ENCODE measurements around the gene RIMBP2.

DNA sequence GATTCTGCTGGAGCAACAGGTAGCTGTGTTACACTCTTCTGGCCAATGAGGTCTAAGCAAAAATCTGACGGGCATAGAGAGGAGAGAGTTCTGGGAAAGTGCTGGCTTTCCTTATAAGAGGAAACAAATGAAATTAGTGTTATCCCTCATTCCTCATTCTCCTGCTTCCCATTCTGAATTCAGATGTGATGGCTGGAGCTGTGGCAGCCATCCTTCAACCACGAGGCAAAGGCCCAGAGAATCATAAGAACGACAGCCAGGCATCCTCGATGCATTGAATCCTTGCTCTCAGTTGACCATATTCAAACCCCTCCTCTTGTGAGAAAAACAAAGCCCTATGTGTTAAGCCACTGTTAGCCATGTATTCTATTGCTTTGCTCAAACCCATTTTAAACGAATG lies 27.5 kb upstream of the RIMBP2 start:
- TF ChIP-seq, protein P1, sequence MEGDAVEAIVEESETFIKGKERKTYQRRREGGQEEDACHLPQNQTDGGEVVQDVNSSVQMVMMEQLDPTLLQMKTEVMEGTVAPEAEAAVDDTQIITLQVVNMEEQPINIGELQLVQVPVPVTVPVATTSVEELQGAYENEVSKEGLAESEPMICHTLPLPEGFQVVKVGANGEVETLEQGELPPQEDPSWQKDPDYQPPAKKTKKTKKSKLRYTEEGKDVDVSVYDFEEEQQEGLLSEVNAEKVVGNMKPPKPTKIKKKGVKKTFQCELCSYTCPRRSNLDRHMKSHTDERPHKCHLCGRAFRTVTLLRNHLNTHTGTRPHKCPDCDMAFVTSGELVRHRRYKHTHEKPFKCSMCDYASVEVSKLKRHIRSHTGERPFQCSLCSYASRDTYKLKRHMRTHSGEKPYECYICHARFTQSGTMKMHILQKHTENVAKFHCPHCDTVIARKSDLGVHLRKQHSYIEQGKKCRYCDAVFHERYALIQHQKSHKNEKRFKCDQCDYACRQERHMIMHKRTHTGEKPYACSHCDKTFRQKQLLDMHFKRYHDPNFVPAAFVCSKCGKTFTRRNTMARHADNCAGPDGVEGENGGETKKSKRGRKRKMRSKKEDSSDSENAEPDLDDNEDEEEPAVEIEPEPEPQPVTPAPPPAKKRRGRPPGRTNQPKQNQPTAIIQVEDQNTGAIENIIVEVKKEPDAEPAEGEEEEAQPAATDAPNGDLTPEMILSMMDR (IDR thresholded peaks at IDR 0.05; ENCODE audit: low read depth, low read length) = no peak
- TF ChIP-seq EZH2phosphoT487 (IDR thresholded peaks at IDR 0.05; ENCODE audit: low read depth) = no peak

Measured in OCI-LY3 (cell line).